ENCODE measurements around the gene DDX5. TPM values are rescaled to one million over a fixed set of nuclear protein-coding genes. Genes with fewer than 3 reads are reported as not detected.
"Not testable (repeated sequence)": the region's sequence is repeated elsewhere in the genome, so short reads cannot be mapped to it uniquely, and the experiment has no call there.

Gene DDX5
- total and polyA plus RNA-seq, 2 donors (not counting 3 experiments of a cell fraction or from before 2014, with no cell fraction given) = 1,027 to 2,040 TPM

- ChIA-PET POLR2A (no interaction called here), CTCF (no interaction called here)
- Histone ChIP-seq H3K4me2 (ENCODE audit: insufficient read depth, low read length) (peak overlapping the region; percentile 57), H3K36me3 (ENCODE audit: control insufficient read depth in 2 of 2, extremely low read depth in 1 of 2, insufficient read depth in 2 of 2, low read length in 2 of 2) (peaks cover 0 to 3% of the 10 kb centered on the region in 2 experiments), H3K4me1 (ENCODE audit: control insufficient read depth, extremely low read depth, insufficient read depth, low read length) (peaks cover 14% of the 10 kb centered on the region), H3K27me3 (ENCODE audit: control insufficient read depth in 2 of 2, insufficient read depth in 2 of 2, low read length in 2 of 2) (no peaks in the 10 kb centered on the region), H3K9ac (replicated peaks; ENCODE audit: extremely low read depth, insufficient read depth, low read length) (no peak overlapping the region), H3K79me2 (ENCODE audit: control insufficient read depth, insufficient read depth, low read length) (no peaks in the 10 kb centered on the region), H2AFZ (ENCODE audit: low read depth, low read length) (peak overlapping the region; percentile 54), H4K20me1 (replicated peaks; ENCODE audit: control insufficient read depth, extremely low read depth, insufficient read depth, low read length) (no peaks in the 10 kb centered on the region), H3K9me3 (replicated peaks; ENCODE audit: control insufficient read depth, insufficient read depth, low read length) (no peaks in the 10 kb centered on the region), H3K27ac (ENCODE audit: insufficient read depth, low read depth, low read length) (peak overlapping the region; percentile 53), H3K4me3 (replicated peaks in 1 of 3; ENCODE audit: insufficient read depth in 1 of 3, low read depth in 1 of 3, low read length in 3 of 3) (no peak overlapping the region), H3K9me1 (replicated peaks; ENCODE audit: control insufficient read depth, extremely low read depth, insufficient read depth, low read length) (no peaks in the 10 kb centered on the region)
- no peak for FAIRE-seq
- TF ChIP-seq JUN (IDR thresholded peaks at IDR 0.05; ENCODE audit: borderline replicate concordance, insufficient read depth, insufficient read length, low read depth) (peak; percentile 67), MAX (IDR thresholded peaks at IDR 0.05; ENCODE audit: insufficient read depth, insufficient read length) (no peak)
- intact Hi-C loops (cut with micrococcal nuclease) (loop anchor here (5.0 kb wide), 1 partner anchor 39 kb away; no protein-coding TSS in a partner anchor), dilution Hi-C loops (cut with MboI; ENCODE audit: extremely low pct_ligation_motif_present, low sequenced_read_pairs) (no loop called here)
- BruUV-seq (replicated peaks) = no TSS peak
- DNase-seq (ENCODE audit: low read depth, low spot score) = peak; percentile 86
Observed at GRCh38 chr17:64461788-64462187, 44.3 kb downstream of the DDX5 start.

- ChIA-PET POLR2A (no interaction called here), CTCF (interaction anchor here (0.8 to 1.4 kb wide), 3 partner anchors 9 to 30 kb away, joined by 3 read pairs; no protein-coding TSS in a partner anchor)
- Histone ChIP-seq H3K4me2 (ENCODE audit: insufficient read depth, low read length) (no peak overlapping the region), H3K27me3 (ENCODE audit: control insufficient read depth in 2 of 2, insufficient read depth in 2 of 2, low read length in 2 of 2) (no peaks in the 10 kb centered on the region), H3K4me1 (ENCODE audit: control insufficient read depth, extremely low read depth, insufficient read depth, low read length) (peaks cover 14% of the 10 kb centered on the region), H3K9me1 (replicated peaks; ENCODE audit: control insufficient read depth, extremely low read depth, insufficient read depth, low read length) (no peaks in the 10 kb centered on the region), H3K4me3 (replicated peaks in 1 of 3; ENCODE audit: insufficient read depth in 1 of 3, low read depth in 1 of 3, low read length in 3 of 3) (no peak overlapping the region), H4K20me1 (replicated peaks; ENCODE audit: control insufficient read depth, extremely low read depth, insufficient read depth, low read length) (no peaks in the 10 kb centered on the region), H2AFZ (ENCODE audit: low read depth, low read length) (no peak overlapping the region), H3K9ac (replicated peaks; ENCODE audit: extremely low read depth, insufficient read depth, low read length) (no peak overlapping the region), H3K79me2 (ENCODE audit: control insufficient read depth, insufficient read depth, low read length) (no peaks in the 10 kb centered on the region), H3K36me3 (ENCODE audit: control insufficient read depth in 2 of 2, extremely low read depth in 1 of 2, insufficient read depth in 2 of 2, low read length in 2 of 2) (peaks cover 0 to 3% of the 10 kb centered on the region in 2 experiments), H3K27ac (ENCODE audit: insufficient read depth, low read depth, low read length) (no peak overlapping the region), H3K9me3 (replicated peaks; ENCODE audit: control insufficient read depth, insufficient read depth, low read length) (no peaks in the 10 kb centered on the region)
- dilution Hi-C loops (cut with MboI; ENCODE audit: extremely low pct_ligation_motif_present, low sequenced_read_pairs) = no loop called here
- DNase-seq (ENCODE audit: low read depth, low spot score) = peak; percentile 70
- TF ChIP-seq POLR2AphosphoS5 (IDR thresholded peaks at IDR 0.05; ENCODE audit: insufficient read depth, low read depth, low read length) (no peak), JUN (IDR thresholded peaks at IDR 0.05; ENCODE audit: borderline replicate concordance, insufficient read depth, insufficient read length, low read depth) (no peak), GATA2 (IDR thresholded peaks at IDR 0.05; ENCODE audit: insufficient read depth, insufficient read length, low read depth, low read length) (no peak), MYC (IDR thresholded peaks at IDR 0.05; ENCODE audit: low read depth, low read length) (no peak), CTCF (IDR thresholded peaks at IDR 0.05; ENCODE audit: extremely low read depth in 1 of 2, insufficient read depth in 1 of 2, low read depth in 1 of 2, low read length in 2 of 2) (no peak), FOS (IDR thresholded peaks at IDR 0.05; ENCODE audit: borderline replicate concordance, insufficient read depth, low read length) (no peak)
- no TSS peak for BruUV-seq (replicated peaks)
- intact Hi-C loops (cut with micrococcal nuclease) = loop anchor here (5.0 kb wide), 1 partner anchor 39 kb away; no protein-coding TSS in a partner anchor
- no peak for FAIRE-seq
Observed at GRCh38 chr17:64460955-64461354, 45.1 kb downstream of the DDX5 start.

- H3K9me1 ChIP-seq (replicated peaks; ENCODE audit: control insufficient read depth, extremely low read depth, insufficient read depth, low read length); dilution Hi-C loops (cut with MboI; ENCODE audit: extremely low pct_ligation_motif_present, low sequenced_read_pairs); BruUV-seq (replicated peaks); H3K4me2 ChIP-seq (ENCODE audit: insufficient read depth, low read length); H4K20me1 ChIP-seq (replicated peaks; ENCODE audit: control insufficient read depth, extremely low read depth, insufficient read depth, low read length); POLR2A ChIA-PET; H3K4me3 ChIP-seq (replicated peaks in 1 of 3; ENCODE audit: insufficient read depth in 1 of 3, low read depth in 1 of 3, low read length in 3 of 3); H3K27me3 ChIP-seq (ENCODE audit: control insufficient read depth in 2 of 2, insufficient read depth in 2 of 2, low read length in 2 of 2); H2AFZ ChIP-seq (ENCODE audit: low read depth, low read length); H3K36me3 ChIP-seq (ENCODE audit: control insufficient read depth in 2 of 2, extremely low read depth in 1 of 2, insufficient read depth in 2 of 2, low read length in 2 of 2); FAIRE-seq; H3K9ac ChIP-seq (replicated peaks; ENCODE audit: extremely low read depth, insufficient read depth, low read length); H3K27ac ChIP-seq (ENCODE audit: insufficient read depth, low read depth, low read length); DNase-seq (ENCODE audit: low read depth, low spot score); H3K9me3 ChIP-seq (replicated peaks; ENCODE audit: control insufficient read depth, insufficient read depth, low read length); H3K79me2 ChIP-seq (ENCODE audit: control insufficient read depth, insufficient read depth, low read length): not testable (repeated sequence)
- peaks cover 14% of the 10 kb centered on the region for H3K4me1 ChIP-seq (ENCODE audit: control insufficient read depth, extremely low read depth, insufficient read depth, low read length)
- intact Hi-C loops (cut with micrococcal nuclease) = loop anchor here (5.0 kb wide), 1 partner anchor 38 kb away; no protein-coding TSS in a partner anchor
- CTCF ChIA-PET = interaction anchor here (1.1 to 1.4 kb wide), 2 partner anchors 8 to 31 kb away, joined by 3 read pairs; no protein-coding TSS in a partner anchor
Observed at GRCh38 chr17:64459818-64460217, 46.3 kb downstream of the DDX5 start.

Data from endothelial cell of umbilical vein (primary cell).